HG02588 (cell line): Measurements from ENCODE around the gene GSK3B.

ENCODE experiments used
- ATAC-seq: cut with Tn5 transposase; IDR thresholded peaks from one replicate; pipeline ENCODE4 v1.9.1; 2021; ENCODE audit warnings: mild to moderate bottlenecking, moderate library complexity; ENCODE audit not compliant: unreplicated experiment

The GSK3B gene

DNA sequence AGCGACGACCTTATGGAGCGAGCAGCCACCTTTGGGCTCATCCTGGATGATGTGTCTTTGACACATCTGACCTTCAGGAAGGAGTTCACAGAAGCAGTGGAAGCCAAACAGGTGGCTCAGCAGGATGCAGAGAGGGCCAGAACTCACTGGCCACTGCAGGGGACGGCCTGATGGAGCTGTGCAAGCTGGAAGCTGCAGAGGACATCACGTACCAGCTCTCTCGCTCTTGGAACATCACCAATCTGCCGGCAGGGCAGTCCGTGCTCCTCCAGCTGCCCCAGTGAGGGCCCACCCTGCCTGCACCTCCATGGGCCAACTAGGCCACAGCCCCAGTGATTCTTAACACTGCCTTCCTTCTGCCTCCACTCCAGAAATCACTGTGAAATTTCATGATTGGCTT lies 302.0 kb downstream of the GSK3B start:
- ATAC-seq = no peak

DNA sequence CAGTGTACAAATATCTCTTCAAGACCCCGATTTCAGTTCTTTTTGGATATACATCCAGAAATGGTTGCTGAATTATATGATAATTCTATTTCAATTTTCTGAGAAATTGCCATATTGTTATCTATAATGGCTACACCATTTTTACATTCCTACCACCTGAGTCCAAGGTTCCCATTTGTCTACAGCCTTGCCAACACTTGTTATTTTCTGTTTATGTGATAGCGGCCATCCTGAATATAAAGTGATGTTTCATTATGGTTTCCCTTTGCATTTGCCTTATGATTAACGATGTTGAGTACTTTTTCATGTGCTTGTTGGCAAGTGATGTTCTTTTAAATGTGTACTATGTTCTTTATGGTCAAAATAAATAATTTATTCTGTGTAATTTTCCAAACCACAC lies 303.9 kb downstream of the GSK3B start:
- no peak for ATAC-seq

DNA sequence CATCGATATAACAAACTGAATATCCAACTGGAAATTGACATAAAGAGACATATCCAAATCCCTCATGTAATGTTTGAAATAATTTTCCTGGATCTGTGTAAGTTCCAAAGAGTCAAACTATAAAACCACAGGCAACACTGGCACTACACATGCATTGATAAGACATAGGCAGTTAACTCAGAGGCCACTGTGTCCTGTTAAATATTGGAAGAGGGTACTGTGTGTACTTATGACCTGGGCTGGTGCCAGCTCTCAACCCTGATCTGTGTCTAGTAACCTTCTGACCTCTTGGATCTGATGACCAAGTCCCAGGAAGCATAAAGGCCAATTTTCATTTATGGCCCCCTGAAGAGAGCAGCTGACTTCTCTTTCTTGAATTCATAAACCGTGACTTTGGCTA lies 307.8 kb downstream of the GSK3B start:
- ATAC-seq = no peak

DNA sequence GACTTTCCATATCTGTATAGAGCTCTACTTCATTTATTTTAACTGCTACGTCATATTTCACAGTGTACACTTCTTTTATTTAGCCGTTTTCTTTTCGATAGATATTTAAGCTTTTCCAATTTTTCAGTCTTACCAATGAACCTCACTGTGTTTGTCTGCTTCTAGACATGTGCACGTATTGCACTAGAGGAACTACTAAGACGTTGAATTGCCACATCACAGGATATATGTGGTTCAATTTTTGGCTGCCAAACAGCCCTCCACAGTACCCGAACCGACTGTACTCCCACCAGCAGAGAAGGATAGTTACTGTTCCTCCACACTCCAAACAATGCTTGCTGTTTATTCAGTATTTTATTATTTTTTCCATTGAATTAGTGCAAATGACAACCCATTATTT lies 310.4 kb downstream of the GSK3B start:
- no peak for ATAC-seq

DNA sequence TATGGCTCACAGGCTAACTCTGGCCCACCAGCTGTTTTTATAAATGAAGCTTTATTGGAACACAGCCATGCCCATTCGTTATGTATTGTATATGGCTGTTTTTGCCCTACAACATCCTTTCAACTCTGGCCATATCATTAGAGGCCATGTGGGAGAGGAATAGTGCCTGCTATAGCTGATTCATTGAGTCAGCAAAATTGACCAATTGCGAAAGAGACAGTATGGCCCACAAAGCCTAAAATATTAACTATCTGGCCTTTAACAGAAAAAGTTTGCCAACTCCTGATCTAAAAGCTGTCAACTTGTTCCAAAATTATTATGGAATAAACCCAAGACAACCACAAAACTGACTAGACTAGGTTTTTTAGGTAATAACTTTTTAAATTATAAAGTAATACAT lies 311.0 kb downstream of the GSK3B start:
- ATAC-seq = no peak

DNA sequence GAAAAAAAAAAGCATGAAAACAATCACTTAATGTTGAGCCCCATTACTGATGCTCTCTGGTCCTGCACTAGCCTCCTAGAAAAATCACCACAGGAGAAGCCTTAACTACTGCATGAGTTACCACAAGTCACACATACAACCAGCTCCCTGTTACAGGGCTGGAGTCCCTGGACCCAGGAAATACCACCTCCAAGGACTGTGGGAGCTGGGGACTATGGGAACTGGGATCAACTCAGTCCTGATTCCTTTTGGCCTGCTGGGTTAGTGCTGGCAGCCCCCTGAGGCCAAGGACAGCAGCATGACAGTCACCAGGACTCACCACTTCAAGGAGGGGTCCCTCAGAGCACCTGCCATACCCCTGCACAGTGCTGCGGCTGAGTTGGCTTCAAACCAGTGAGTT lies 311.8 kb downstream of the GSK3B start:
- no peak for ATAC-seq

DNA sequence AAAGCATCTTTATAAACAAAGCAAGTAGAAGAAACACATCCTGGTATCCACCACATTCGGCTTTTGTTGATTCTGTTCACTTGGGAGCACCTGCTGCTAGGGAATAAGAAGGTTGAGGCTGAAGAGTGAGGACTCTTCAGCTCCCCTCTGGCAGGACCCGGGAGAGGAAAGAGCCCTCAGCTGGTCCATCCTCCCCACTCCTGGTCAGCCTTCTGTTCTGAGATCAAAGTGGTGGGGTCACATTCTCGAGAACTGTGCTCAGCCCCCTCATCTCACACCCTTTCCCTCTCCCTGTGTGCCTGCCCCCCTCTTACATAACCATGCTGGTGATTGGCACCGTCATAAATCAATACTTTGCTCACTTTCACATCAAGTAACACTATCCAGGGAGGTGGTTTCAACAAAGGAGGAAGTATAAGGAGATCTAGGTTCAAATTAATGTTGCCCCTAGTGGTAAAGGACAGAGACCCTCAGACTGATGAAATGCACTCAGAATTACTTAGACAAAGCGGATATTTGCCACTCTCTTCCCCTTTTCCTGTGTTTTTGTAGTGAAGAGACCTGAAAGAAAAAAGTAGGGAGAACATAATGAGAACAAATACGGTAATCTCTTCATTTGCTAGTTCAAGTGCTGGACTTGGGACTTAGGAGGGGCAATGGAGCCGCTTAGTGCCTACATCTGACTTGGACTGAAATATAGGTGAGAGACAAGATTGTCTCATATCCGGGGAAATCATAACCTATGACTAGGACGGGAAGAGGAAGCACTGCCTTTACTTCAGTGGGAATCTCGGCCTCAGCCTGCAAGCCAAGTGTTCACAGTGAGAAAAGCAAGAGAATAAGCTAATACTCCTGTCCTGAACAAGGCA lies 312.7 kb downstream of the GSK3B start, which contains the start of gene NR1I2:
TSS of gene NR1I2 (plus strand) at position 772 of the 869 bp plus-strand sequence.
- no peak for ATAC-seq

DNA sequence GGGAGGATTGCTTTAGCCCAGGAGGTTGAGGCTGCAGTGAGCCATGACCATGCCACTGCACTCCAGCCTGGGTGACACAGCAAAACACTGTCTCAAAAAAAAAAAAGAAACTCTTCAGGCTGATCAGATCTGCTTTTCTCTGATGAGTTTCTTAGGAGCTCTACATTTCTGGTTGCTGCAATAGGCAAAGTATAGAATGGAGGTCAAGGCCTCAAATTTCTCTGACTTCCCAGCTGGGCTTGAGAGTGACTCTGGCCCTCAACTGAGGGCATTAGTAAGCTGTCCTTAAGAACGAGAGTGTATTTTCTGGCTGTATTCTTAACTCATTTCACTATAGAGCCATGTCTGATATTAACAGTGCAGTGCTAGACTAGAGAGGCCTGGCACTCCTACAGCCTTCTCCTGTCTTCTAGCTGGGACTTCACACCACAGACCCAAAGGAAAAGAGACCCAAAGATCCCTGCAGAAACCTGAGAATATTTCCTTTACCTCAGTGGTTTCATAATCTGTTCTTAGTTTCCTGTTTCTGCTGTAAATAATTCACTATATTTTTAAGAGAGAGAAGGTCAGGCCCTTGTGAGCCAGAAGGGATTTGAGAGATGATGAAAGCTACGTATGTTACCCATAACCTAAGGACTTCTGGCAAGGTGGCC lies 314.4 kb downstream of the GSK3B start:
- peak; percentile 63 for ATAC-seq

DNA sequence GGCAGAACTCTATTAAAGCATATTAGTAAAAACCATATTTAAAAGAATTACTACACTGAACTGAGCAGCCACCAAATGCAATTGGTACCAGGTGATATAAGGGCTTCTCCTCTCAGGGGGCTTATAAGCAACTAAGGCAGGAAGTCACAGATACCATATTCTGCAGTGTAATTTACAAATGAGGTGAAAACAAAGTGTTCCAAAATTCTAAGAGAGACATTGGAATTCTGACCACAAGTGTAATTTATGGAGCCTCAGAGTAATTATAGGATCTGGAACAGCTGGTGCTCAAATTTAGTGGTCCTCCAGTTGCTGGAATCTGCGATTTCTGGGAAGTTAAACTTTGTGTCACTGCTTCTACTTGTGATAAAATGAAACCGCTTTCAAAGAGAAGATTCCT lies 315.4 kb downstream of the GSK3B start:
- ATAC-seq = no peak

DNA sequence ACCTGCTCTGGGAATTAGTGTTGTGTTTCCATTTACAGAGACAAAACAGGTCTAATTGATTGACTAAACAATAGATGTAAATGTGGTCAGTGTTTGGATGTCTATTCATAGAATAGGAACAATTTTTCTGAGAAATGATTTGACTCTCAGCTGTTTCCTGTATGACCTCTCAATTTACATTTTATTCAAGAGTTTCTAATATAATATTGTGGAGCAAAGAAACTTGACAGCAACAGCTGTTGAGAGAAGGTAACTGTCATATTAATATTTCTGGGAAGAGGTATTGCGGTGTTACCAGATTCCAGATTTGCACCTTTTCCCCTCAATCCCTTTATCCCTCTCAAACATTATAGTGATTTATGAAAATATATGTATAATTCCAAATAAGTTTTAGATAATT lies 316.1 kb downstream of the GSK3B start:
- no peak for ATAC-seq

DNA sequence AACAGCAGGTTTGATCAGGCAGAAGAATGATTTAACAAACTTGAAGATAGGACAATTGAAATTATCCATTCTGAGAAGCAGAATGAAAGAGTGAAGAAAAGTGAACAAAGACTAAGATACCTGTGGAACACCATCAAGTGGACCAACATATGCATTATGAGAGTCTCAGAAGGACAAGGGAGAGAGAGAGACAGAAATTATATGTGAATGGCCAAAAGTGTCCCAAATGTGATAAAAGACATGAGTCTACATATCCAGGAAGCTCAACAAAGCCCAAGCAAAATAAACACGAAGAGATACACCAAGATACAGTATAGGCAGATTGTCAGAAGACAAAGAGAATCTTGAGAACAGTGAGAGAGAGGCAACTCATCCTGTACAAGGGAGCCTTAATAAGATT lies 317.9 kb downstream of the GSK3B start:
- no peak for ATAC-seq

DNA sequence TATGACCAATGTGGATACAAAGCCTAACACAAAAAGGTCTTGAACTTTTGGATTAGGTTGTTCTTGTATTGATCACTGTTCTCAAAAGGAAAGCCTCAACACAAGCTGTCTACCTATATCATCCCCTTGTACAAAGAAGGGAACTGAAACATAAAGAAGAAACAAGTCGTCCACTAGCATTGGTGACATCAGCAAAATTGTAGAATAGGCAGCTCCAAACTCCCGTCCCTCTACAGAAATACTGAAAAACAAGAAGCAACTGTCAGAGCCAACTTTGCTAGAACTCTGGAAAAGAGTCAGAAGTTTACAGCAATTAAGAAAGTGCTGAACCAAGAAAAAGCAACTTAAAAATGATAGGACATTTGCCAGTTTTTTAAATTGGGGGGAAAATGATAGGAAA lies 319.8 kb downstream of the GSK3B start:
- ATAC-seq = peak; percentile 91
